ENCODE results near the gene PTMA.
"Not testable (repeated sequence)": the region's sequence is repeated elsewhere in the genome, so short reads cannot be mapped to it uniquely, and the experiment has no call there.

The PTMA gene

DNA sequence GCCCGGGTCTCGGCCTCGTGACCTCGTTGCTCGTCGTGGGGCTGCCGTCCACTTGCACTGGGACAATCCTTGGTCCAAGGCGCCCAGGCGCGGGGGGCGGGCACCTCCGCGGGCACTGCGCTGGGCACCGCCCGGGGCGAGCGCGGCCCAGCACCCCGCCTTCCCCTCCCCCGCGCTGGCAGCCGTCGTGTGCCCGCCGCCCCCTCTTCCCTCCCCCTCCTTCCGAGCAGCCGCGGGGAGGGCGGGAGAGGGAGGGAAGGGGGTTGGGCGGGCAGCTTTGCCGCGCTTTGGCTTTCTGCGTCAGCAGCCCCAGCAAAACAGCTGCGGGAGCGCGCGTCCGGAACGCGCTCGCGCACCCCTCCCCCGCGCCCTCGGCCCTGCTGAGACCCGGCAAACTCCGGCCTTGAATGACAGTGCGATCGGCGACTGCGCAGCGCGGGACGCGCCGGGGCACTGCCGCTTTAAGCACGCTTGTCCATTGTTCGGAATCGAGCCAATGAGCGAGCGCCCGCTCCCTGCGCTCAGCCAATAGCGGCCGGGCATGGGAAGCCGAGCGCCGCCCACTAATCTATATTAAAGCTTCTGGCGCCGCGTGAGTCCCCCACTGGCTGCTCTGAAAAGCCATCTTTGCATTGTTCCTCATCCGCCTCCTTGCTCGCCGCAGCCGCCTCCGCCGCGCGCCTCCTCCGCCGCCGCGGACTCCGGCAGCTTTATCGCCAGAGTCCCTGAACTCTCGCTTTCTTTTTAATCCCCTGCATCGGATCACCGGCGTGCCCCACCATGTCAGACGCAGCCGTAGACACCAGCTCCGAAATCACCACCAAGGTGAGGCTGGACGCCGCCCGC is at the start of gene PTMA:
Gene PTMA (plus strand): TSS at position 599 of the 846 bp plus-strand sequence. CDS start 182 bp downstream, at position 781.
- DNase-seq (ENCODE audit: low read depth in 1 of 2, low spot score in 1 of 2) = peak; percentile 100

DNA sequence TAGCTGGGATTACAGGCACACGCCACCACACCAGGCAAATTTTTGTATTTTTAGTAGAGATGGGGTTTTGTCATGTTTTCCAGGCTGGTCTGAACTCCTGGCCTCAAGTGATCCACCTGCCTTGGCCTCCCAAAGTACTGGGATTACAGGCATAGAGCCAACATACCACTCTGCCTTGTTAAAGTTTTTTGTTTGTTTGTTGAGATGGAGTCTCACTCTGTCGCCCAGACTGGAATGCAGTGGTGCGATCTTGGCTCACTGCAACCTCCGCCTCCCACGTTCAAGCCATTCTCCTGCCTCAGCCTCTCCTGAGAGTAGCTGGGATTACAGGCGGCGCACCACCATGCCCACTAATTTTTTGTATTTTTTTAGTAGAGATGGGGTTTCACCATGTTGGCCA is 48.3 kb upstream of the PTMA start:
- DNase-seq (ENCODE audit: low read depth in 1 of 2, low spot score in 1 of 2) = not testable (repeated sequence)

DNA sequence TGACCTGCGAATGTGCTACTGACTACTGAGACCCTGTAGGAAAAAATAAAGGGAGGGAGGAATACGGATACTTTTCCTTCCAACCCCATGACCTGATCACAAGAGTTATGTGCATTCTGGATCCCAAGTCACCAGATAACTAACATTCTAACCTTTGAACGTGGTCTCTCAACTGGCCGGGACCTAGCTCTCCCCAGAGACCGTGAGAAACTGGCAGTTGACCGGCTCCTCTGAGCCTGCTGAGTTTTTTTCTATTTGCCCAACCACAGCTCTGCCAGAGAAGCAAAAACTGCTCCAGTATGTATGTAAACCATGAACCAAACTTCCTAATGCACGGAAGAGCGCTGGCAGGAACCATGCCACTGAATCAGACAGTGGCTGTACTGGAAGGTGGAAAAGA is 47.5 kb upstream of the PTMA start:
- DNase-seq (ENCODE audit: low read depth in 1 of 2, low spot score in 1 of 2) = no peak

DNA sequence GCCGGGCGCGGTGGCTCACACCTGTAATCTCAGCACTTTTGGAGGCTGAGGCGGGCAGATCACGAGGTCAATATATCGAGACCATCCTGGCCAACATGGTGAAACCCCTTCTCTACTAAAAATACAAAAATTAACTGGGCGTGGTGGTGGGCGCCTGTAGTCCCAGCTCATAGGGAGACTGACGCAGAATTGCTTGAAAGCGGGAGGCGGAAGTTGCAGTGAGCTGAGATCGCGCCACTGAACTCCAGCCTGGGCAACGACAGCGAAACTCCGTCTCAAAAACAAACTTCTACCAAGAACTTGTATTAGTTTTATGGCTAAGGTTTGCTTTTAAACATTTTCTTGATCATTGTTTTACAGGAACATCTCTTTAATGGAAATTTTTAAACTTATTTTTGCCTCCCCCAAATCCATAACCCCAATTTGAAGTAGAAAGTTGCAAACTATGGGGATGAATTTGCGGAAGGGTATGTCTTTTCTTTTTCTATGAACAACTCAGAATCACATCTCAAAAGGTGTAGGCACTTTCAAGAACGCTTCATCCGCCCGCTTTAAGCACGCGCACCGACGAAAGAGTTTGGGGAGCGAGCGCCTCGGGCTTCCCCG is 46.8 kb upstream of the PTMA start:
- DNase-seq (ENCODE audit: low read depth in 1 of 2, low spot score in 1 of 2) = no peak

DNA sequence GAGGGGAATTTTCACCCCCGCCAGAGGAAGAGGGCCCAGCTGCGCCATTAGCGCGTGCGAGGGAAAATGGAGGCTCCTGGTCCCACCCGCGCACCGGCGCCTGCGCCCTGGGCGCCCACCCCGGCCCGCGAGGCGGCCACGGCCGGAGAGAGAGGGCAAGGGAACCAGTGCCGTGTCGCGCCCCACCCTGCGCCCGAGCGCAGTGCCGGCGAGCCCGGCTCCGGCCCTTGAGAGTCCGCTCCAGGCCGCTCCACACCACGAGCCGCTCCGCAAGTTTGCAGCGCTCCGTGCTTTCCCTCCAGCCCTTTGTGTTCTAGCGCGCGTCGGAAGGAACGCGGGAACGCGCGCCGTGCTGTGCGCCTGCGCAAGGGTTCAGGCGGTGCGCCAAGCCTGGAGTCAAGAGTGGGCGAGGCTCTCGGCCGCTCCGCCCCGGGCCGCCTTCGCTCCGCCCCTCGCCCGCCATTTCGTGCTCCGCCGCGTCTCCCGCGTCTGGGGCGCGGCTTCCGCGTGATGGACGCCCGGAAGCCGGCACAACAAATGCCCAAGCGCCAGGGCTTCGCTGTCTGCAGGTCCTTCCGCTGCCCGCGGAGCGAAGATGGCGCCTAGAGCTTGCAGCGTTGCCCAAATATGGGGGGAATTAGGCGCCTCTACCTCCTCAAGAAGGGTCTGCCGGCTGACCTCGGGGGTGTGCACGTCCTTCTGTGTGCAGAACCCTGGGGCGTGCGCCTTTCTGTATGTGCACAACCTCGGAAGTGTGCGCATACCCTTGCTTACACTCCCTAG is 46.1 kb upstream of the PTMA start:
- peak; percentile 96 for DNase-seq (ENCODE audit: low read depth in 1 of 2, low spot score in 1 of 2)

DNA sequence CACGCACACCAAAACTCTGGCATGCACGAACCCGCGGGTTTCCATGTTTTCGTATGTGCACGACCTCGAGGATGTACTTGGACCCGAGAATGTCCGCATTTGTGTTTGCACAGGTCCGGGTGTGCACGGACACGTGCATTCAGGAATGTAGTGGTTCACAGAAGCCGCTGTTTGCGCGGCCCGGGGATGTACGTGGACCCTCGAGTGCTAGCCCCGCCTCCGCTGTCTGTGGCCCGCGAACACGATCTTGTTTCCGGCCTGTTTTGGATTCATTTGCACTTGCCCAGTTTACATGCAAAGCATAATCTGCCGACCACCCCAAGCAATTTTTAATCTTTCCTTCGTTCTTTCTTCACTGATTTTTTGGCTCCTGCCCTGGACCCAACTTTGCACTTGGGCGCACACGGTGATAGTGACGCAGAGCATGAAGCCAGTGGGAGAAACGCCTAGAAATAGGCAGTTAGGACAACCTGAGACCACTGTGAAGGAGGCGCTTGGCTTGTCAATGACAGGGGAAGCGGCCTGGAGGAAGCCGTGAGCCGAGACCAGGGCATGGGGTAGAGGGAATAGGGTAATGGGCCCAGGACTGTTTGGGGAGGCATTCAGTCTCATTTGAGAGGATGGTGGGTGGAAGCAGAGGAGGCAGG is 45.4 kb upstream of the PTMA start:
- DNase-seq (ENCODE audit: low read depth in 1 of 2, low spot score in 1 of 2) = no peak

DNA sequence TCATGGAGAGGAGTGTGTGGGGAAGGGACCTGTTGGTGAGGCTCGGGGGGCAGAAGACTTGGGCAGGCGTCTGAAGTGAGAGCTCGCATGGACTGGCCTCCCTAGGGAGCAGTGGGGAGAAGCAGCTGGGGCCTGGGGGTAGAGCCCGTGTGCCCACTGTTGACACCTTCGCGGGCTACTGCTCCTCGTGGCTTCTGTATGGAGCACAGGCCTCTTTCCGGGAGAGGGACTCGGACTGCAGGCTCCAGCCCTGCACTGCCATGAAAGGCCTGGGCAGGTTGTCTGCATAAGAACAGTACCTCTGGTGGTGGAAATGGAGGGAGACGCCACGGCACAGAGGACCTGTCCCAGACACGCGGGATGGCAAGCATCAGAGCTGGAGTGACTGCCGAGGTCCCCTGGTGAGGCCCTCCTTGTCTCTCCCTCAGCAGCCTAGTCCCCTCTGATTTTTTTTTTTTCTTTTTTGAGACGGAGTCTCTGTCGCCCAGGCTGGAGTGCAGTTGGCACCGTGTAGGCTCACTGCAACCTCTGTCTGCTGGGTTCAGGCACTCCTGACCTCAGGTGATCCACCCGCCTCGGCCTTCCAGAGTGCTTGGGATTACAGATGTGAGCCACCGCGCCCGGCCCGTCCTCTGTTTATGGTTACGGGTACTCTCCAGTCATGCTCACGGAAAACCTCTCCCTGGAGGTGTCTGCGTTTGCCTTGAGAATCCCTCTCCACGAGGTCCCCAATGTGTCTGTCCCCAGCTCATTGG is 44.7 kb upstream of the PTMA start:
- no peak for DNase-seq (ENCODE audit: low read depth in 1 of 2, low spot score in 1 of 2)

DNA sequence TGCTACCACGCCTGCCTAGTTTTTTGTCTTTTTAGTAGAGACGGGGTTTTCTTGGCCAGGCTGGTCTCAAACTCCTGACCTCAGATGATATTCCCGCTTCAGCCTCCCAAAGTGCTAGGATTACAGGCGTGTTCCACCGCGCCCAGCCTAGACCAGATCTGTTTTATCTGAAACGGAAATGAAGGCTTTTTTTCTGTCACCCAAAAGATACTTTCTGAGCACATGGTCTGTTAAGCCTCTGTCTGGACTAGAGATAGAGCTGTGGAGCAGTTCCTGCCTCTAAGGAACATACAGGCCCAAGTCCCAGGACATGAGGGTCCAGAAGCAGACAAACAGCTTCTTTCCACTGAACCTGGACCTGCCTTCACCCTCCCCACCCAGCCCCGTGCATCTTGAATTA is 43.6 kb upstream of the PTMA start:
- DNase-seq (ENCODE audit: low read depth in 1 of 2, low spot score in 1 of 2) = no peak

DNA sequence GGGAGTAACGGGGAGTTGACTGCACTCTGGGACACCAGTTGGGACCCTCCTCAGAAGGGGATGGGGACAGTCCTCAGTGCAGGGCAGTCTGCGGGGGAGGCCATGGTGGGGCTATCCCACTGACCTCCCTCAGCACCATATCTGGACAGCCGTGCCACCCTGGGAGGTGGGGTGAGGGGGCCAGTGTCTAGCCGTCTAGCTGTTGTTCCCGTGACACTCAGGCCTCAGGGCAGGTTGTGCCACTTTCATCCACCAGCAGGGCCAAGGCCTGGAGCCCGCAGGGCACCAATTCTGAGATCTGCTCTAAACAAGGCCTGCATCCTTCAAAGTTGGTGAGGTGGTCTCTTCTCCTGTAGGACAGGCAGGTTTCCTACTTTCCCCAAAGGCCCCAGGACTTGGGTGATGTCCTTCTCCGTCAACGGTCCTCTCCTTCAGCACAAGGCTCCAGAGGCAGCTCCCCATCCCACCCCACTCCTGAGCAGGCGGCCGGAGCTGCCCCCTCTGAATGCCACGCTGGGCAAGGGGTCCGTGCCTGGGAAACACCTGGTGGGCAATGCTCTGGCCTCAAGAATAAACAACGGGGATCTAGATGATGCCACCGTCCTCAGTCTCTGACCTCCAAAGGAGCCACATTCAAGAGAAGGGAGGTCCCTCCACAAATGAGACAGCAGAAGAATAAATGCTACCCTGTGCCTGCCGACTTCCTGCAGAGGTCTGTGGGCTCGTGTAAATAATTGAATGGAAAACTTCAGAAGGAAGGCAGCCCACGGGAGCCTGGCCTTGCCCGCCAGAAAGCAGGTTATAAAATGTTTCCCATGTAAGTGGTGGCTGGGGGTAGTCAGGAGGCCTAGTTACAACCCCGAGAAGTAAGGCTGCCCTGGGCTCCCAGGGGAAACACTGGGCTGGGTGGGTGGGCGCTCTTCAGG is 42.8 kb upstream of the PTMA start:
- DNase-seq (ENCODE audit: low read depth in 1 of 2, low spot score in 1 of 2) = no peak

DNA sequence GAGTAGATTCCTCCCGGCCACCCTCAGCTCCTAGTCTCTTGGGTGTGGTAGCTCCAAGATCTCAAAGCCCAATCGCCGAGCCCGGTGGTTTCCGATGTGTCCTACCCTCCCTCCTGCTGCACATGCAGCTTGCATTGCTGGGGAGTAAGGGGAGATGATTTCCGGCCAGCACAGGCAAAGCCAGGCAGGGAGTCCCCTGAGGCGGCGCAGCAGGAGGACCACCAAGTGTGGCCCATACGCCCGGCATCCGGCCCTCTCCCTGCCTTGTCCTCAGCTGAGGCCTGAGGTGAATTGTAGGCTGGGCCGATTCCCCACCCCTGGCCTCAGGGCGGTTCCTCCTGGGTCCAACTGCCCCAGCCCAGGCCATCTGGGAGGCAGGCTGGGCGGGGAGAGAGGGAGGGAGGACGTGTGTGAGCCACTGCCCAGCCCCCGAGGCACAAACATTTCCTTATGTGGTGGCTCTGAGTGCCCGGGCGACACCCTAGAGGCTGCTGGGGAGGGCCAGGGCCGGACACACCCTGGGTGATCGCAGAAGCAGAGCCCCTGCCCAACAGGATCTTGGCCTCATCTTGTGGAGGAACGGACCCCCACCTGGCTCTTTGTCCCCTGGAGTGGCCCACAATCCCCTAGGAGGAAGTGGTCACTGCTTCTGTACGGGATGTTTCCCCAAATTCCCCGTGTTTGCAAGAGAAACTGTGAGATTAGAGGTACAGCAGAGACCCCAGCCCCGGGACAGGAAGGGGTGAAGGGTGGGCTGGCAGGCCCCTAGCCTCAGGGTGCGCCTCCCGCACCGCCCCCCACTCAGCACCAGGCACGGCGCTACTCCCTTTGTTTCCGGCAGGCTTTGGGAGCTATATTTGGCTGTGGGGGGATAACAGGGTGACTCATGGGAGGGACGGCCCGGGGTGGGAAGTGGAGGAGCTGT is 41.9 kb upstream of the PTMA start:
- no peak for DNase-seq (ENCODE audit: low read depth in 1 of 2, low spot score in 1 of 2)

DNA sequence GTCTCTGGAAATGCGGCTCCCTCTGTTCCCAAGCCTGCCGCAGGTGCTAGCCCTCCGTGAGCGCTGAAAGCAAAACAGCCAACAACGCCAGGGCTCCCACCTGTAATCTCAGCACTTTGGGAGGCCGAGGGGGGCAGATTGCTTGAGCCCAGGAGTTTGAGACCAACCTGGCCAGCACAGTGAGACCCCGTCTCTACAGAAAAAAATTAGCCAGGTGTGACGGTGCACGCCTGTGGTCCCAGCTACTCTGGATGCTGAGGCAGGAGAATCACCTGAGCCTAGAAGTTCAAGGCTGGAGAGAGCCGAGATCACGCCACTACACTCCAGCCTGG is 41.3 kb upstream of the PTMA start:
- no peak for DNase-seq (ENCODE audit: low read depth in 1 of 2, low spot score in 1 of 2)

GRCh38 chr2:231667496-231667895 is 40.8 kb upstream of the PTMA start:
- DNase-seq (ENCODE audit: low read depth in 1 of 2, low spot score in 1 of 2) = no peak

DNA sequence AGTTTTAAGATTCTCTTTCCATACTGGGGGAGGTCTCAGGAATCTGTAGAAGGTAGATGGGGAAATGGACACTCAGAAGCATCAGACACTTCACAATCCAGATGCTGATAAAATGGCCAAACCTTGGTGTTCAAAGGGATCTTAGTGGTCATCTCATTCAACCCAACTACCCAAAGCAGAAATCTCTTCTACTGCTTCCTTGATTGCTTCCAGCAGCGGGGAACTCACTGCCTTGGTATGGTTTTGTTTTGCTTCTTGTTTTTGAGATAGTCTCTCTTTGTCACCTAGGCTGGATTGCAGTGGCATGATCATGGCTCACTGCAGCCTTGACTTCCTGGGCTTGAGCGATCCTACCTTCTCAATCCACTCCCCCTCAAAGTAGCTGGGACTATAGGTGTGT is 39.3 kb upstream of the PTMA start:
- no peak for DNase-seq (ENCODE audit: low read depth in 1 of 2, low spot score in 1 of 2)

DNA sequence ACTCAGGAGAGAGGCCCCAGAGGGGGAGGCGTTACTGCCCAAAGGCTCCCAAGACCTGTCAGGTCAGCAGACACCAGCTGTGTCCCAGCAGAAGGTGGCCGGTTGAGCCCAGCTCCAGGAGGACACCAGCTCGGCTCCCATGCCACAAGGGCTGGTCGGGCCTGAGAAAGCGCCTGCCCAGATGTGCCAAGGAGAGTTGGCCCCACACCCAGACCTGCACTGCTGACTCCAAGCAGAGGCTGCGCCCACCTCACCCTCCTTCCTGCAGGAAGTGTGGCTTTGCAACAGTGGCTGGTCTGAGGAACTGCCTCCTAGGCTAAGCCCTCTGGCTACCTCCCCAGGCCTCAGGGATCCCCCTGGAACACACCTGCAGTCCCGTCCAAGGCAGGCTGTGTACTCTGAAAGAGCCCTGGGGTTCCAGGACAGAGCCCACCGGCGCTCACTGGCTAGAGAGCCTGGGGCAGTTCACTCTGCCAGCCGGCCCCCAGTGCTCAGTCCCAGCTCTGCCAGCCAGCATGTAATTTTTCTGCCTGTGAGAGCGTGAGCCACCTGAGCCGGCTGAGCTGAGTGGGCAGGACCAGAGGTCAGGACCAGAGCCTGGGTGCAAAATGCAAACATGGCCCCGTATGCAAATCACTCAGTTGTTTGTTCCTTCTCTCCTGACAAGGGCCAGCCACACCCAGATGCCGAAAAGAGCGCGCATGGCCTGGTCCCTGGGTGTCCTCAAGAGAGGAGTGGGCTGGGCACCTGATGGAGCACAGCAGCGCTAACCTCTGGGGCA is 36.9 kb upstream of the PTMA start:
- DNase-seq (ENCODE audit: low read depth in 1 of 2, low spot score in 1 of 2) = no peak

DNA sequence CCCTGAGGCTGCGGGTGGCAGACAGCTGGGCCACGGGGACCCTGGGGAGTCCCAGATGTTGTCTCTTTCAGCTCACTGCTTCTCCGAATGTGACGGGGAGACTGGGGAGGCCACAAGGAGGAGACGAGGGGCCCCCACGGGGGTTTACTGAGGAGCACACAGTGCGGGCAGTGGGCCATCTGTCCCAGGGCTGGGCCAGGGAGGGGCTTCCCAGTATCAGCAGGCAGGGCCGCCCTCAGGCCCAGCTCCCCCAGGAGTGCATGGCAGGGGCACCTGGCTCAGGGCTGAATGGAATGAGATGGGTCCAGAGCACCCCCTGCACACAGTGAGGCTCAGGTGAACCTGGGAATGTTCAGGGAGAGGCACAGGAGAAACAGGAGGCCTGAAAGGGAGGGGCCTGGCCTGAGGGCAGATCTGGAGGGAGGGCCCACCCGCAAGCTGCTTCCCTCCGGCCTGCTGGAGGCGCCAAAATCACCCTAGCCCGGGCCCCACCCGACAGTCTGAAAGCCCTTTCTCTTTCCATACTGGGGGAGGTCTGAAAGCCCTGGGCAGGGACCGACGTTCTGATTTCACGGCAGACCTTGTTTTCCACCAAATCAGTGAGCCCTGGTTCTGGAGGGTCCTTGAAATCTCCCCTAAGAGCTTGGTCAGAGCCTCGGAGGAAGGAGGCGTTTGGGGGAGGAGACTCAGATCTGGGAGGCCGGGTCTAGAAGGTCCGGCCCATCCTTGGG is 35.5 kb upstream of the PTMA start:
- no peak for DNase-seq (ENCODE audit: low read depth in 1 of 2, low spot score in 1 of 2)

DNA sequence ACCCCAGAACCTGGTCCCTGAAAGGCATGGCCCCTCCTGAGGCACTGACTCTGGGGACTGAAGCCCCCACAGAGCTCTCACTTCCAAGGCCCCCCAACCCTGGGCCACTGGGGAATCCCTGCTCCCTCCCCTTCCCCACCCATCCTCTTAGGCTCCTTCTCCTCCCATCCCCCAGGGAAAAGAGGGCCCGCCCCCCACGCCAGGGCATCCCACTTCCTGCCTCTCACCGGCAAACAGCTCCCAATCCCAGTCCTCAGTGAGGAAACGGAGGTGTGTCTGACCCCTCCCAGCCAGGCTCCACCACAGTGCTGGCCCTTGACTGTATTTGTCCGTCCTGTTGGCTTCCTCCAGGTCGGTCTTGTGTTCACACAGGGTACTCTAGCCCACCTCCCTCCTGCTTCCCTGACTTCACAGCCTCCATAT is 35.0 kb upstream of the PTMA start:
- DNase-seq (ENCODE audit: low read depth in 1 of 2, low spot score in 1 of 2) = no peak

GRCh38 chr2:231674587-231675338 is 33.6 kb upstream of the PTMA start:
- peak; percentile 23 to 45 for DNase-seq (ENCODE audit: low read depth in 1 of 2, low spot score in 1 of 2)

Measured in stimulated activated CD4-positive, alpha-beta T cell treated with anti-CD3 and anti-CD28 coated beads, Interleukin-15, amount 100 ng/mL, for 1 hour (primary cell).